ENCODE results near the gene SPEF2.

DNA sequence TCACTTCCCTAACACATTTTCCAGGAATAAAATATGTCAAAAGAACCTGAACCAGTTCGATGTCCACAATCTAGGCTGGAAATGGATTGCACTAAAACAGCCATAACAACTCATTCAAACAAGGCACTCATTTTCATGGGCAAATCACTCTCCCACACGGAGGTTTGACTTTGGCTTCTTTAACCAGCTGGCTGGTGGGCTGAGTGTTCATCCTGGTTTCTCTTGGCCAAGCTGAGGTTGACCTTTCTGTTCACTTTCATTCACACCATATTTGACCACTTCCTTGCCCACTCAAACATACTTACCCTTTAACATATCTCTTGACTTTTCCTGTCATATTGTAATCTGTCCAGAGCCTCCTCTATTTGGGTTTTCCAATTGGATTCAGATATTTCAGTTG lies 244.5 kb downstream of the SPEF2 start:
- TF ChIP-seq POLR2A (IDR thresholded peaks at IDR 0.05; ENCODE audit: low read depth, low read length) (no peak), TAF1 (IDR thresholded peaks at IDR 0.05; ENCODE audit: low read depth, low read length) (no peak), POLR2AphosphoS5 (IDR thresholded peaks at IDR 0.05; ENCODE audit: low read depth, low read length) (no peak), SPI1 (IDR thresholded peaks at IDR 0.05; ENCODE audit: low read depth, low read length) (no peak), PAX5 (IDR thresholded peaks at IDR 0.05; ENCODE audit: insufficient read depth, low read length, severe bottlenecking) (no peak), POU2F2 (IDR thresholded peaks at IDR 0.05; ENCODE audit: low read depth, low read length) (no peak)

Measured in GM12891 (cell line).